Retinal pigment epithelial cell (primary cell): ENCODE data around the gene ASCC2.
"Not testable (repeated sequence)": the region's sequence is repeated elsewhere in the genome, so short reads cannot be mapped to it uniquely, and the experiment has no call there.

ENCODE experiments used
- DNase-seq: peaks from one replicate; pipeline ENCODE4 v3.0.0-alpha.2; 2010; ENCODE audit warnings: low read depth
- H3K4me3 ChIP-seq: 2 replicates; pipeline ENCODE4 v1.5.1; 2011; ENCODE audit warnings: mild to moderate bottlenecking, low read length, control low read depth, moderate library complexity
- TF ChIP-seq, protein P1 (sequence below): conservative IDR thresholded peaks from 2 replicates; pipeline ENCODE4 v1.5.1; 2011; ENCODE audit warnings: low read depth, low read length, control low read depth, inconsistent platforms

ASCC2 gene

DNA sequence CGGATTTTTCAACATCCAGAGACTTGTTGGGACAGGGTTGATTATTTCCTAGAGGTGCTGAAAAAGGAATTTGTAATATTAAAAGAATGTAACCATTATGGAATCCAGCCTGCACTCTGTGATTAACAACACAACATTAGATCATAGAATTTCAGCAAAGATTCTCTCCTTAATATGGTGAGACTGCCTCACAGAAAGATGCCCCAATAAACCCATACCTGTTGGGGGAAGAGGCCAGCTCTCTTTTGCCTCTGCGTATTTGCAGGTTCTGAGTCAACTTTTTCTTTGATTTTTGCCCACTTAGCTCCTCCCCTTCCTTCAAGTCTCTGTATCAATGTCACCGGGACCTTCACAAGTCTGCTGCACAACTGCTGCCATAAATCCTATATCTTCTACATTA lies 32.5 kb upstream of the ASCC2 start:
- TF ChIP-seq, protein P1, sequence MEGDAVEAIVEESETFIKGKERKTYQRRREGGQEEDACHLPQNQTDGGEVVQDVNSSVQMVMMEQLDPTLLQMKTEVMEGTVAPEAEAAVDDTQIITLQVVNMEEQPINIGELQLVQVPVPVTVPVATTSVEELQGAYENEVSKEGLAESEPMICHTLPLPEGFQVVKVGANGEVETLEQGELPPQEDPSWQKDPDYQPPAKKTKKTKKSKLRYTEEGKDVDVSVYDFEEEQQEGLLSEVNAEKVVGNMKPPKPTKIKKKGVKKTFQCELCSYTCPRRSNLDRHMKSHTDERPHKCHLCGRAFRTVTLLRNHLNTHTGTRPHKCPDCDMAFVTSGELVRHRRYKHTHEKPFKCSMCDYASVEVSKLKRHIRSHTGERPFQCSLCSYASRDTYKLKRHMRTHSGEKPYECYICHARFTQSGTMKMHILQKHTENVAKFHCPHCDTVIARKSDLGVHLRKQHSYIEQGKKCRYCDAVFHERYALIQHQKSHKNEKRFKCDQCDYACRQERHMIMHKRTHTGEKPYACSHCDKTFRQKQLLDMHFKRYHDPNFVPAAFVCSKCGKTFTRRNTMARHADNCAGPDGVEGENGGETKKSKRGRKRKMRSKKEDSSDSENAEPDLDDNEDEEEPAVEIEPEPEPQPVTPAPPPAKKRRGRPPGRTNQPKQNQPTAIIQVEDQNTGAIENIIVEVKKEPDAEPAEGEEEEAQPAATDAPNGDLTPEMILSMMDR = no peak
- no peak for DNase-seq
- no peak overlapping the region for H3K4me3 ChIP-seq

GRCh38 chr22:29867851-29868250 lies 29.8 kb upstream of the ASCC2 start:
- TF ChIP-seq, protein P1 = no peak
- no peak for DNase-seq
- H3K4me3 ChIP-seq = no peak overlapping the region

- no peak for DNase-seq
- TF ChIP-seq, protein P1 = no peak
- no peak overlapping the region for H3K4me3 ChIP-seq
Observed at GRCh38 chr22:29867260-29867659, 29.2 kb upstream of the ASCC2 start.

DNA sequence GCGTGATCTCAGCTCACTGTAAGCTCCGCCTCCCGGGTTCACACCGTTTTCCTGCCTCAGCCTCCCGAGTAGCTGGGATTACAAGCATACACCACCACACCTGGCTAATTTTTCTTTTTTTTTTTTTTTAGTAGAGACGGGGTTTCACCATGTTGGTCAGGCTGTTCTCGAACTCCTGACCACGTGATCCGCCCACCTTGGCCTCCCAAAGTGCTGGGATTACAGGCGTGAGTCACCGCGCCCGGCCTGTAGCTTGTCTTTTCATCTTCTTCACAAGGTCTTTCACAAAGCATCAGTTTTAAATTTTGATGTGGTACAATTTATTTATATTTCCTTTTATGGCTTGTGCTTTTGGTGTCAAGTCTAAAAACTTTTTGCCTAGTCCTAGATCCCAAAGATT lies 27.5 kb upstream of the ASCC2 start:
- DNase-seq = not testable (repeated sequence)

GRCh38 chr22:29861672-29862297 lies 23.7 kb upstream of the ASCC2 start:
- DNase-seq = no peak
- H3K4me3 ChIP-seq = no peak overlapping the region
- TF ChIP-seq, protein P1 = no peak

More for the DNA sequence above, 27.5 kb upstream of the ASCC2 start:
- not testable (repeated sequence) for H3K4me3 ChIP-seq

GRCh38 chr22:29860006-29860766 lies 22.1 kb upstream of the ASCC2 start:
- H3K4me3 ChIP-seq = no peak overlapping the region
- TF ChIP-seq, protein P1 = no peak
- DNase-seq = no peak

GRCh38 chr22:29859030-29859429 lies 21.0 kb upstream of the ASCC2 start:
- not testable (repeated sequence) for H3K4me3 ChIP-seq, DNase-seq

- TF ChIP-seq, protein P1 = no peak
- no peak for DNase-seq
- no peak overlapping the region for H3K4me3 ChIP-seq
Observed at GRCh38 chr22:29856496-29856895, 18.4 kb upstream of the ASCC2 start.
